H1 (cell line): ENCODE data around the gene CACNB4. TPM values are rescaled to one million over a fixed set of nuclear protein-coding genes. Genes with fewer than 3 reads are reported as not detected.

Source experiments
- CTCF ChIP-seq, 3 experiments: IDR thresholded peaks; 1 replicate in 2 of 3; 2 replicates in 1 of 3; pipeline versions ENCODE4 v1.5.1 to v1.6.1; 2011; ENCODE audit warnings: low read length in 3 of 3, mild to moderate bottlenecking in 3 of 3, inconsistent platforms in 2 of 3, low read depth in 1 of 3, moderate library complexity in 1 of 3; ENCODE audit not compliant: insufficient read depth in 1 of 3; ENCODE audit errors: control extremely low read depth in 1 of 3
- RAD21 ChIP-seq, 2 experiments: IDR thresholded peaks in 1 of 2; conservative IDR thresholded peaks in 1 of 2; 2 replicates each; pipeline ENCODE4 v1.6.1; 2011; ENCODE audit warnings: low read depth in 2 of 2, low read length in 2 of 2, improper control_type of control experiment in 1 of 2, inconsistent platforms in 1 of 2, mild to moderate bottlenecking in 1 of 2, moderate library complexity in 1 of 2
- polyA plus RNA-seq, 7 experiments: library from polyadenylated mRNA; depleted of rRNA in 3 of 7; stranded (reverse) in 5 of 7; unstranded in 2 of 7; fragments of >200 nt in 5 of 7; fragments of 200-250 nt in 2 of 7; gene quantifications; 1 replicate in 5 of 7; 2 replicates in 1 of 7; 4 replicates in 1 of 7; pipeline versions ENCODE4 v1.2.1 to v1.2.3, GENCODE V29; 2011 to 2013; ENCODE audit warnings: missing spikeins in 2 of 7, mixed read lengths in 2 of 7
- total RNA-seq: library from RNA; stranded (reverse); fragmentation: NEBNext Ultra II Directional; extraction: Animal tissue kit (Norgen Biotek cat#: 25700); gene quantifications from 2 replicates; pipeline ENCODE4 v1.2.1, GENCODE V29; 2021

The CACNB4 gene
- total and polyA plus RNA-seq, 2 of the 8 experiments (the other 6 are each of a cell fraction or from before 2014, with no cell fraction given): 2.0 to 4.0 TPM

GRCh38 chr2:151945186-151945585, 153.7 kb downstream of the CACNB4 start (continued):
- no peak for TF ChIP-seq CTCF (IDR thresholded peaks at IDR 0.05; ENCODE audit: control extremely low read depth in 1 of 3, insufficient read depth in 1 of 3, low read depth in 1 of 3, low read length in 3 of 3)
- no peak for TF ChIP-seq RAD21 (IDR thresholded peaks at IDR 0.05 in 1 of 2, conservative IDR thresholded peaks at IDR 0.05 in 1 of 2; ENCODE audit: low read depth in 2 of 2, low read length in 2 of 2)
